GM21390 (cell line): ENCODE results near the gene PRAMEF13.
"Not testable (repeated sequence)": the region's sequence is repeated elsewhere in the genome, so short reads cannot be mapped to it uniquely, and the experiment has no call there.

ENCODE experiments used
- ATAC-seq: cut with Tn5 transposase; IDR thresholded peaks from one replicate; pipeline ENCODE4 v1.9.1; 2021; ENCODE audit not compliant: unreplicated experiment

PRAMEF13 gene, protein sequence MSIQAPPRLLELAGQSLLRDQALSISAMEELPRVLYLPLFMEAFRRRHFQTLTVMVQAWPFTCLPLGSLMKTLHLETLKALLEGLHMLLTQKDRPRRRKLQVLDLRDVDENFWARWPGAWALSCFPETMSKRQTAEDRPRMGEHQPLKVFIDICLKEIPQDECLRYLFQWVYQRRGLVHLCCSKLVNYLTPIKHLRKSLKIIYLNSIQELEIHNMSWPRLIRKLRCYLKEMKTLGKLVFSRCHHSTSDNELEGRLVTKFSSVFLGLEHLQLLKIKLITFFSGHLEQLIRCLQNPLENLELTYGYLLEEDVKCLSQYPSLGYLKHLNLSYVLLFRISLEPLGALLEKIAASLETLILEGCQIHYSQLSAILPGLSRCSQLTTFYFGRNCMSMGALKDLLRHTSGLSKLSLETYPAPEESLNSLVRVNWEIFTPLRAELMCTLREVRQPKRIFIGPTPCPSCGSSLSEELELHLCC

DNA sequence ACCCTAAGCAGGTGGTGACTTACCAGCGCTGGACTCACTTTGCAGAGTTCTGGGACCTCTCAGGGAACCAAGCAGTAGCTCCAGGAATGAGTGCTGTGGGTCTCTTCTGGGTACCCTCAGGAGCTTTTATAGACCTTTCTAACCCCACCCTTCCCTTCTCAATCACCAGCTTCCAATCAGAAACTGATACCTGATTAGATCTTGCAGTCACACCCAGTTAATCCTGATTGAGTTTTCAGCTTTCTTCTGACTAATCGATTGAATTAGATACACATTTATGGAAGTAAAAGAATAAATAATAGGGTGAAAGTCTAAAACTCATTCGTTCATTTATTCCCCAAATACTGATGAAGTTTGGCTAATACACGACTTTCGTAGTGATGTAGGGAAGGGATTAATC, at the start of gene PRAMEF13:
Gene PRAMEF13, minus strand, starts transcription at position 101 of the 400 bp plus-strand sequence. CDS start 1,820 bp downstream, outside the sequence.
- ATAC-seq = not testable (repeated sequence)

DNA sequence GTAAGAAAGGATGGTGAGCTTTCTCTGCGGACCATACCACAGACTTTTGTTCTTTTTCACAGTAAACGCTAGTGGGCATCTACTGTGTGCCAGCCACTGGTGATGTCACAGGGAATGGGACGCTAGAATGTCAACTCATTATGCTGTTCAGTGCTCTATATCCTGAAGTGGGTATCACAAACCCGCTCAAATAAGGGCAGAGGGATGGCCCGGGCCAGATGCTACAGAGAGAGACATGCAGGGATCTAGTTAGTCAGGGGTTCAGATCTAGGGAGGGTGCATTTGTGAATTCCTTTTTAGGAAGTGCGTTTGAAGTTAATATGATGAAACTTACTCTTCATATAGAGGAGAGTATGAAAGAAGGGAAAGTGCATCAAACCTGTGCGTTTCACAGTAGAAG, 45.9 kb upstream of the PRAMEF13 start:
- not testable (repeated sequence) for ATAC-seq

GRCh38 chr1:13246554-13246871, 45.3 kb upstream of the PRAMEF13 start:
- not testable (repeated sequence) for ATAC-seq

- not testable (repeated sequence) for ATAC-seq
Observed at GRCh38 chr1:13245841-13246553, 44.8 kb upstream of the PRAMEF13 start.

GRCh38 chr1:13243536-13244263, 42.5 kb upstream of the PRAMEF13 start:
- ATAC-seq = not testable (repeated sequence)

DNA sequence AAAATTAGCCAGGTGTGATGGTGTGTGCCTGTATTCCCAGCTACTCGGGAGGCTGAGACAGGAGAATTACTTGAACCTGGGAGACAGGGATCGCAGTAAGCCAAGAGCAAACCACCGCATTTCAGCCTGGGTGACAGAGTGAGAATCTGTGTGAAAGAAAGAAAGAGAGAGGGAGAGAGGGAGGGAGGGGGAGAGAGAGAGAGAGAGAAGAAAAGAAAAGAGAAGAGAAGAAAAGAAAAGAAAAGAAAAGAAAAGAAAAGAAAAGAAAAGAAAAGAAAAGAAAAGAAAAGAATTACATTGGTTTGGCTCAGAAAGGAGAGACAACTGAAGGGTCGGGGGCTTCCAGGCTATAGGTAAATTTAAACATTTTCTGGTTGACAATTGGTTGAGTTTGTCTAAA, 38.4 kb upstream of the PRAMEF13 start:
- not testable (repeated sequence) for ATAC-seq

DNA sequence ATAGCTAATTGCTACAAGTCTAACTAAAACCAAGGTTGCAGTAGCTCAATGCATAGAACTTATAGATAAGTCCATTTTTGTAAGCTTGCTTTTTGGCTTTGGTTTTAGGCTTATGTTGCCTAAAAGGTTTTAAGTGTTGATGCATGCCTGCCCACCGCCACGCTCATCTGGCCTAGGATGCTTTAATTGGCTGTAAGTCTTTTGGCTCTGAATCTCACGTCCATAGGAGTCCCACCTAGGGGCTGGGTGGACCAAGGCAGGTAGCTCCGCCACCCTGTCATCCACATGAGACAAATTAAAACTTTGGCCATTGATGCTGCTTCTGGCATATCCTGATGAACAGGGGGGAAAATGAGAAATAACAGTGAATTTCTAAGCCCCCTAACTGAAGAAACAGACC, 36.4 kb upstream of the PRAMEF13 start:
- not testable (repeated sequence) for ATAC-seq

GRCh38 chr1:13234057-13234456, 32.8 kb upstream of the PRAMEF13 start:
- not testable (repeated sequence) for ATAC-seq

GRCh38 chr1:13232056-13232455, 30.8 kb upstream of the PRAMEF13 start:
- ATAC-seq = not testable (repeated sequence)

- ATAC-seq = not testable (repeated sequence)
Observed at GRCh38 chr1:13231061-13231750, 30.0 kb upstream of the PRAMEF13 start.

GRCh38 chr1:13230601-13231000, 29.4 kb upstream of the PRAMEF13 start:
- ATAC-seq = not testable (repeated sequence)

GRCh38 chr1:13230096-13230495, 28.9 kb upstream of the PRAMEF13 start:
- not testable (repeated sequence) for ATAC-seq

GRCh38 chr1:13228343-13228781, 27.2 kb upstream of the PRAMEF13 start:
- no peak for ATAC-seq

DNA sequence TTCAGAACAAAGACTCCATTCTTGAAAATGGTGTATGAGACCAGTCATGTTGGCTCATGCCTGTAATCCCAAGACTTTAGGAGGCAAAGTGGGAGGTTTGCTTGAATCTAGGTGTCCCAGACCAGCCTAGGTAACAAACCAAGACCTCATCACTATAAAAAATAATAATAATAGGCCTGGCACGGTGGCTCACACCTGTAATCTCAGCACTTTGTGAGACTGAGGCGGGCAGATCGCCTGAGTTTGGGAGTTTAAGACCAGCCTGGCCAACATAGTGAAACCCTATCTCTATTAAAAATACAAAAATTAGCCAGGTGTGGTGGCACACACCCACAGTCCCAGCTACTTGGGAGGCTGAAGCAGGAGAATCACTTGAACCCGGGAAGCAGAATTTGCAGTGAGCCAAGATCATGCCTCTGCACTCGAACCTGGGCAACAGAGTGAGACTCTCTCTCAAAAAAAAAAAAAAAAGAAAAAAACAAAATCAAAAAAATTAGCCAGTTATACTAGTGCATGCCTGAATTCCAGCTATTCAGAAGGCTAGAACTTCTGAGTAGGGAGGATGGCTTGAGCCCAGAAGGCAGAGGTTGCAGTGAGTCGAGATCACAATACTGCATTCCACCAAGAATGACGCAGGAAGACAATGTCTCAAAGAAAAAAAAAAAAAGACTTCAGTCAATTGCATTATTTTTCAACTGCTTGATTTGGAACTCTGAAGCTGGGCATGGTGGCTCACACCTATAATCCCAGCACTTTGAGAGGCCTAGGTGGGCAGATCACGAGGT, 26.3 kb upstream of the PRAMEF13 start:
- not testable (repeated sequence) for ATAC-seq

GRCh38 chr1:13225675-13226204, 24.5 kb upstream of the PRAMEF13 start, which contains the start of gene PRAMEF18:
Gene PRAMEF18, minus strand, starts transcription at chr1:13226154. Its CDS starts 48 bp downstream, at chr1:13226106.
- not testable (repeated sequence) for ATAC-seq

DNA sequence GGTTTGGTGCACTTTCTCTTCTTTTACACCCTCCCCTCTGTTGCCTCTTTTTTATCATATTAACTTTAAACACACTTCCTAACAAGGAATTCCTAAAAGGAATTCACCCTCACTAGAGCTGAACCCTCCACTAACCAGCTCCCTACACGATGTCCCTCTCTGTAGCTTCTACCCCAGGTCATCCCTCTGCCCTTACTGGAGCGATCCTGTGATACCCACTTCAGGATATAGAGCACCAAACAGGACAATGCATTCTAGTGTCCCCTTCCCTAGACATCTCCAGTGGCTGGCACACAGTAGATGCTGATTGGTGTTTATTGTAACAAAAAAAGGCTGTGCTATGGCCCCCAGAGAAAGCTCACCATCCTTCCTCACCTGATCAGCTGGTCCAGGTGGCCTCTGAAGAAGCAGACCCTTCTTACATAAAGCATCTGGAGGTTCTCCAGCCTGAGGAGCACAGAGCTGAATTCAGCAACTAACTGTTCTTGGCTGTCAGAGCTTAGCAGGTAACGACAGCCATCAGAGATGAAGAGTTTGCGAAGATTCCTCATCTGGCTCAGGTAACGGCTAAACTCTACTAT, 23.4 kb upstream of the PRAMEF13 start:
- no peak for ATAC-seq

DNA sequence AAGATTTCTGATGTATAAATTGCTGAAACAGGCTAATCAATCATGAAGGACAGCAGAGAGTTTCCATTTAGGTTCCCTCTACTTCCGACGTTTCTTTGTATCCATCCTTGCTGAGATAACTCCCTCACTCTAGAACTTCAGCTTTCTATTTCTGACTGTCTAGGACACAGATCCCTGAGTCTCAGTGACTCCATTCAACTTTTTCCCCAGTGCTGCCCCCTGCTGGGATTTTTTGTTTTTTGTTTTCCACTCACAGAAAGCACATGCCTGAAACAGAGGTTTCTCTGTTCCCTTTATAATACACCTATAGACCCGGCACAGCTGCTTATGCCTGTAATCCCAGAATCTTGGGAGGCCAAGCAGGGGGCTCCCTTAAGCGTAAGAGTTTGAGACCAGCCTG, 21.6 kb upstream of the PRAMEF13 start:
- not testable (repeated sequence) for ATAC-seq

DNA sequence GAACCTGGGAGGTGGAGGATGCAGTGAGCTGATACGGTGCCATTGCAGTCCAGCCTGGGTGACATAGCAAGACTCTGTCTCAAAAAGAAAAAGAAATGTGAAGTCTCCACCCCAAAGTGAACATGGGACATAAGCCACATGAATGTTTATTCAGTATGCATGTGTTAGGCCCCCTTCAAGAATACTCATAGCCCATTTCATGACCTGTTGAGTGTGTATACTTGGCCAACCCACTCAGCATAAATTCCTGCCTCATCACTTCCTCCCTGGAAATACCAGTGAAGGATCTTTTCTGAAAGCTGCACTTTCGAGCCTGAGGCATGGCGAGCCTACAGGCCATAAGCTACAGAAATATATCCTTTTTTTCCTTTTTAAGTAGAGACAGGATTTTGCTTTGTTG, 18.0 kb upstream of the PRAMEF13 start:
- not testable (repeated sequence) for ATAC-seq

- not testable (repeated sequence) for ATAC-seq
Observed at GRCh38 chr1:13216619-13217018, 15.4 kb upstream of the PRAMEF13 start.
